HG03045 (cell line): ENCODE data around the gene SCAPER.
A peak's percentile ranks its signal among the peaks of the same experiment; 100 is the strongest.
"Not testable (repeated sequence)": the region's sequence is repeated elsewhere in the genome, so short reads cannot be mapped to it uniquely, and the experiment has no call there.

Experiments used
- ATAC-seq: cut with Tn5 transposase; IDR thresholded peaks from one replicate; pipeline ENCODE4 v1.9.1; 2021; ENCODE audit warnings: mild to moderate bottlenecking, moderate library complexity; ENCODE audit not compliant: unreplicated experiment

Gene SCAPER

GRCh38 chr15:76330080-76330680 lies 575.0 kb downstream of the SCAPER start:
- ATAC-seq, result no peak

- ATAC-seq, result no peak
Observed at GRCh38 chr15:76328958-76329357, 576.2 kb downstream of the SCAPER start.

- no peak for ATAC-seq
Observed at GRCh38 chr15:76328106-76328696, 576.9 kb downstream of the SCAPER start.

- no peak for ATAC-seq
Observed at GRCh38 chr15:76327191-76328105, 577.7 kb downstream of the SCAPER start.

GRCh38 chr15:76325704-76326103 lies 579.4 kb downstream of the SCAPER start:
- ATAC-seq, result no peak

- ATAC-seq, result no peak
Observed at GRCh38 chr15:76324066-76324465, 581.1 kb downstream of the SCAPER start.

- ATAC-seq, result no peak
Observed at GRCh38 chr15:76321602-76322001, 583.5 kb downstream of the SCAPER start.

- no peak for ATAC-seq
Observed at GRCh38 chr15:76321171-76321570, 584.0 kb downstream of the SCAPER start.

- no peak for ATAC-seq
Observed at GRCh38 chr15:76320012-76320411, 585.1 kb downstream of the SCAPER start.

GRCh38 chr15:76313731-76314130 lies 591.4 kb downstream of the SCAPER start:
- no peak for ATAC-seq

GRCh38 chr15:76313175-76313567 lies 592.0 kb downstream of the SCAPER start:
- ATAC-seq, result not testable (repeated sequence)

GRCh38 chr15:76312540-76313174 lies 592.5 kb downstream of the SCAPER start:
- no peak for ATAC-seq

- ATAC-seq, result peak; percentile 98
Observed at GRCh38 chr15:76311100-76311953, 593.8 kb downstream of the SCAPER start, which contains the start of gene ETFA. Gene ETFA (minus strand): TSS chr15:76311469. CDS start chr15:76311388, 81 bp downstream.

- ATAC-seq, result peak; percentile 6
Observed at GRCh38 chr15:76310475-76311099, 594.6 kb downstream of the SCAPER start.

- no peak for ATAC-seq
Observed at GRCh38 chr15:76309601-76310330, 595.4 kb downstream of the SCAPER start.

GRCh38 chr15:76303909-76304308 lies 601.2 kb downstream of the SCAPER start:
- ATAC-seq, result no peak

- ATAC-seq, result no peak
Observed at GRCh38 chr15:76299786-76300185, 605.4 kb downstream of the SCAPER start.

GRCh38 chr15:76298986-76299385 lies 606.2 kb downstream of the SCAPER start:
- no peak for ATAC-seq

- not testable (repeated sequence) for ATAC-seq
Observed at GRCh38 chr15:76297951-76298350, 607.2 kb downstream of the SCAPER start.
